Measurements from ENCODE around the gene BMP3.

BMP3 gene

GRCh38 chr4:81060587-81061343, 30.3 kb downstream of the BMP3 start:
- no peak for TF ChIP-seq CTCF (IDR thresholded peaks at IDR 0.05; ENCODE audit: low read depth, low read length)
- in situ Hi-C loops (cut with HindIII; ENCODE audit: low sequenced_read_pairs) = no loop called here
- DNase-seq (ENCODE audit: low read depth, low spot score) = no peak
- no peak overlapping the region for H3K4me3 ChIP-seq (ENCODE audit: low read depth, low read length)

- TF ChIP-seq CTCF (IDR thresholded peaks at IDR 0.05; ENCODE audit: low read depth, low read length) = no peak
- no peak for DNase-seq (ENCODE audit: low read depth, low spot score)
- no peak overlapping the region for H3K4me3 ChIP-seq (ENCODE audit: low read depth, low read length)
- in situ Hi-C loops (cut with HindIII; ENCODE audit: low sequenced_read_pairs) = no loop called here
Observed at GRCh38 chr4:81061344-81061730, 30.8 kb downstream of the BMP3 start.

GRCh38 chr4:81062001-81062400, 31.5 kb downstream of the BMP3 start:
- no peak for DNase-seq (ENCODE audit: low read depth, low spot score)
- no peak overlapping the region for H3K4me3 ChIP-seq (ENCODE audit: low read depth, low read length)
- in situ Hi-C loops (cut with HindIII; ENCODE audit: low sequenced_read_pairs) = no loop called here
- no peak for TF ChIP-seq CTCF (IDR thresholded peaks at IDR 0.05; ENCODE audit: low read depth, low read length)

GRCh38 chr4:81065446-81065845, 34.9 kb downstream of the BMP3 start:
- in situ Hi-C loops (cut with HindIII; ENCODE audit: low sequenced_read_pairs) = no loop called here
- DNase-seq (ENCODE audit: low read depth, low spot score) = no peak
- no peak overlapping the region for H3K4me3 ChIP-seq (ENCODE audit: low read depth, low read length)
- TF ChIP-seq CTCF (IDR thresholded peaks at IDR 0.05; ENCODE audit: low read depth, low read length) = no peak

- in situ Hi-C loops (cut with HindIII; ENCODE audit: low sequenced_read_pairs) = no loop called here
- peak; percentile 90 for DNase-seq (ENCODE audit: low read depth, low spot score)
- peak; percentile 92 for TF ChIP-seq CTCF (IDR thresholded peaks at IDR 0.05; ENCODE audit: low read depth, low read length)
- H3K4me3 ChIP-seq (ENCODE audit: low read depth, low read length) = no peak overlapping the region
Observed at GRCh38 chr4:81069706-81070331, 39.3 kb downstream of the BMP3 start.

- DNase-seq (ENCODE audit: low read depth, low spot score) = no peak
- H3K4me3 ChIP-seq (ENCODE audit: low read depth, low read length) = no peak overlapping the region
- in situ Hi-C loops (cut with HindIII; ENCODE audit: low sequenced_read_pairs) = no loop called here
- no peak for TF ChIP-seq CTCF (IDR thresholded peaks at IDR 0.05; ENCODE audit: low read depth, low read length)
Observed at GRCh38 chr4:81071013-81071412, 40.5 kb downstream of the BMP3 start.
